ENCODE results near the gene TMEM132D. TPM values are rescaled to one million over a fixed set of nuclear protein-coding genes. Genes with fewer than 3 reads are reported as not detected.

The TMEM132D gene
- total and polyA plus RNA-seq, 2 of the 8 experiments (the other 6 are each of a cell fraction or from before 2014, with no cell fraction given), result 3.5 to 10.1 TPM

DNA sequence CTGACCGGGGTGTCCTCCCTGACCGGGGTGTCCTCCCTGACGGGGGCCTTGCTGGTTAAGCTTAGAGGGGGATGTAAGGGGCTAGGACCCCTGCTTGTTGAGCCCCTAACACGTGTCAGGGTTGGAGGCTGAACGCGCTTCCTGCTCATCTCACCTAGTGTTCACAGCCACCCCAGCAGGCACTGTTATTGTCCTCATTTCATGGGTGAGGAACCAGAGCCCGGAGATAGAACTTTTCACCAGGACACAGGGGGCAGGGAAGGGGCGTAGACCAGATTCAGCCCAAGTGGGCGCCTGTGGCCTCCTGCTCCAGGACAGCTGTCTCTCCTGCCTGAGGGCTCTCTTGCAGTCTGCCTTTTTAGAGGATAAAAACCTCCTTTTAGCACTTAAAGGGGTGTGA is 814.2 kb downstream of the TMEM132D start:
- Histone ChIP-seq H3K18ac (ENCODE audit: extremely low read depth, low read length) (no peak overlapping the region), H4K20me1 (replicated peaks in 1 of 2; ENCODE audit: control insufficient read depth in 1 of 2, insufficient read depth in 2 of 2, low read length in 2 of 2) (peaks cover 0 to 2% of the 10 kb centered on the region in 2 experiments), H4K5ac (ENCODE audit: insufficient read length, low read depth, low read length) (no peak overlapping the region), H2BK120ac (replicated peaks; ENCODE audit: low read depth, low read length) (no peak overlapping the region), H3K9me3 (ENCODE audit: insufficient read depth in 2 of 2, low read depth in 1 of 2, low read length in 1 of 2) (no peaks in the 10 kb centered on the region; a peak in 1 of 4 replicates), H3K9ac (replicated peaks in 1 of 4; ENCODE audit: extremely low read depth in 1 of 4, low read depth in 3 of 4, low read length in 3 of 4) (no peak overlapping the region), H3K79me2 (ENCODE audit: control insufficient read depth in 1 of 2, insufficient read depth in 2 of 2, low read length in 2 of 2) (no peaks in the 10 kb centered on the region), H3K14ac (ENCODE audit: insufficient read length) (no peak overlapping the region), H3K36me3 (ENCODE audit: control insufficient read depth in 2 of 4, insufficient read depth in 4 of 4, low read length in 3 of 4) (no peaks in the 10 kb centered on the region), H2BK15ac (ENCODE audit: low read length) (no peak overlapping the region), H3K27me3 (replicated peaks in 1 of 4; ENCODE audit: control insufficient read depth in 3 of 4, extremely low read depth in 1 of 4, insufficient read depth in 3 of 4, low read length in 3 of 4) (no peaks in the 10 kb centered on the region), H2BK12ac (ENCODE audit: low read depth, low read length) (no peak overlapping the region), H4K91ac (replicated peaks; ENCODE audit: insufficient read length, low read length) (no peak overlapping the region), H3K56ac (replicated peaks; ENCODE audit: insufficient read length, low read depth, low read length) (no peak overlapping the region), H2AK5ac (ENCODE audit: low read depth, low read length) (no peak overlapping the region), H2AFZ (ENCODE audit: low read length) (no peak overlapping the region), H3K4ac (replicated peaks; ENCODE audit: insufficient read length, low read depth, low read length) (no peak overlapping the region), H3K27ac (ENCODE audit: low read depth, low read length) (no peak overlapping the region), H3K4me1 (replicated peaks in 1 of 4; ENCODE audit: control insufficient read depth in 3 of 4, insufficient read depth in 4 of 4, low read length in 3 of 4) (no peaks in the 10 kb centered on the region), H2BK5ac (ENCODE audit: low read depth, low read length) (no peak overlapping the region), H2BK20ac (ENCODE audit: low read length) (no peak overlapping the region), H3K4me2 (ENCODE audit: insufficient read depth in 1 of 2, low read depth in 2 of 2, low read length in 2 of 2) (no peak overlapping the region), H3K23me2 (ENCODE audit: low read depth, low read length) (no peaks in the 10 kb centered on the region), H4K8ac (ENCODE audit: extremely low read depth, insufficient read depth, low read length) (no peak overlapping the region), H3K23ac (ENCODE audit: insufficient read length) (no peak overlapping the region), H3K79me1 (ENCODE audit: low read depth, low read length) (no peaks in the 10 kb centered on the region), H3K4me3 (ENCODE audit: extremely low read depth in 1 of 4, insufficient read depth in 2 of 4, low read depth in 3 of 4, low read length in 4 of 4) (no peak overlapping the region)
- no peak for DNase-seq (ENCODE audit: low read depth in 1 of 2, low spot score in 2 of 2)
- POLR2A ChIA-PET (ENCODE audit: partially characterized antibody), result no interaction called here
- FAIRE-seq, result no peak
- WGBS, 2 experiments (ENCODE audit: extremely low coverage in 1 of 2, insufficient coverage in 1 of 2, insufficient read length in 1 of 2, insufficient replicate concordance in 2 of 2, low coverage in 1 of 2, low lambda C conversion rate in 2 of 2, missing lambda C conversion rate in 1 of 2), result 85% methylated on average over 7 of the region's 9 CpGs; no CpG with 5 or more reads in 1 of the 2 experiments
- no peak for TF ChIP-seq HDAC2 (IDR thresholded peaks at IDR 0.05; ENCODE audit: borderline replicate concordance in 1 of 2, low read depth in 2 of 2, low read length in 2 of 2)
- CTCF ChIA-PET (ENCODE audit: partially characterized antibody), result interaction anchor here (0.8 kb wide), 1 partner anchor 19 kb away, joined by 3 read pairs; no protein-coding TSS in a partner anchor

All from H1 (cell line).